GM20000 (cell line): ENCODE measurements around the gene KCTD14.

ENCODE experiments used
- DNase-seq: peaks from one replicate; pipeline ENCODE4 v3.0.0; 2012; ENCODE audit warnings: low spot score
- TF ChIP-seq, protein P1 (sequence below): IDR thresholded peaks from 2 replicates; pipeline ENCODE4 v1.5.1; 2012; ENCODE audit warnings: mild to moderate bottlenecking, control low read depth; ENCODE audit errors: extremely low read depth, missing control alignments

The KCTD14 gene

DNA sequence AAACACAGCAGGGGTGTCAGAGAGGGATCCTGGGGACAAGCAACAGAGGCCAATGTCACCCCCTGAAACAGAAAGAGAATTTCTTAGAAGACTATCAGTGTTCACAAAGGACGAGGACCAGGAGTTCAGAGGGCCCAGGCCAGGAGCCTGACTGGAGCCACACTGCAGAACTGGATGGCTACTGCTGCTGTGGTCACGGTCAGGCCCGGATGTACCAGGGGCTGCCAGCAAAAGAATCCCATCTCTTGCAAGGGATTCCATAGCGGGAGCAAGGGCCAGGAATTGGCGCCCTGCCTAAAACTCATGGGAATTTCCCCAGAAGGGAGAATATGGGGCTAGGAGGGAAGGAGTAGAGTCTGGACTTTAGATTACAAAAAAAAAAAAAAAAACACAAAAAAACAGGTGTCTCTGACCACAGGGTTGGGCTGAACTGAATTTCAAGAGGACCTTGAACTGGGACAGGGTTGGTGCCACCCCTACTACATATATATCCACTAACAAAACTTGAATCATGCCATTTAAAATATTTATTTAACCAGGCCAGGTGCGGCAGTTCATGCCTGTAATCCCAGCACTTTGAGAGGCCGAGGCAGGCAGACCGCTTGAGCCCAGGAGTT lies 15.7 kb upstream of the KCTD14 start:
- no peak for DNase-seq
- TF ChIP-seq, protein P1, sequence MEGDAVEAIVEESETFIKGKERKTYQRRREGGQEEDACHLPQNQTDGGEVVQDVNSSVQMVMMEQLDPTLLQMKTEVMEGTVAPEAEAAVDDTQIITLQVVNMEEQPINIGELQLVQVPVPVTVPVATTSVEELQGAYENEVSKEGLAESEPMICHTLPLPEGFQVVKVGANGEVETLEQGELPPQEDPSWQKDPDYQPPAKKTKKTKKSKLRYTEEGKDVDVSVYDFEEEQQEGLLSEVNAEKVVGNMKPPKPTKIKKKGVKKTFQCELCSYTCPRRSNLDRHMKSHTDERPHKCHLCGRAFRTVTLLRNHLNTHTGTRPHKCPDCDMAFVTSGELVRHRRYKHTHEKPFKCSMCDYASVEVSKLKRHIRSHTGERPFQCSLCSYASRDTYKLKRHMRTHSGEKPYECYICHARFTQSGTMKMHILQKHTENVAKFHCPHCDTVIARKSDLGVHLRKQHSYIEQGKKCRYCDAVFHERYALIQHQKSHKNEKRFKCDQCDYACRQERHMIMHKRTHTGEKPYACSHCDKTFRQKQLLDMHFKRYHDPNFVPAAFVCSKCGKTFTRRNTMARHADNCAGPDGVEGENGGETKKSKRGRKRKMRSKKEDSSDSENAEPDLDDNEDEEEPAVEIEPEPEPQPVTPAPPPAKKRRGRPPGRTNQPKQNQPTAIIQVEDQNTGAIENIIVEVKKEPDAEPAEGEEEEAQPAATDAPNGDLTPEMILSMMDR = no peak

DNA sequence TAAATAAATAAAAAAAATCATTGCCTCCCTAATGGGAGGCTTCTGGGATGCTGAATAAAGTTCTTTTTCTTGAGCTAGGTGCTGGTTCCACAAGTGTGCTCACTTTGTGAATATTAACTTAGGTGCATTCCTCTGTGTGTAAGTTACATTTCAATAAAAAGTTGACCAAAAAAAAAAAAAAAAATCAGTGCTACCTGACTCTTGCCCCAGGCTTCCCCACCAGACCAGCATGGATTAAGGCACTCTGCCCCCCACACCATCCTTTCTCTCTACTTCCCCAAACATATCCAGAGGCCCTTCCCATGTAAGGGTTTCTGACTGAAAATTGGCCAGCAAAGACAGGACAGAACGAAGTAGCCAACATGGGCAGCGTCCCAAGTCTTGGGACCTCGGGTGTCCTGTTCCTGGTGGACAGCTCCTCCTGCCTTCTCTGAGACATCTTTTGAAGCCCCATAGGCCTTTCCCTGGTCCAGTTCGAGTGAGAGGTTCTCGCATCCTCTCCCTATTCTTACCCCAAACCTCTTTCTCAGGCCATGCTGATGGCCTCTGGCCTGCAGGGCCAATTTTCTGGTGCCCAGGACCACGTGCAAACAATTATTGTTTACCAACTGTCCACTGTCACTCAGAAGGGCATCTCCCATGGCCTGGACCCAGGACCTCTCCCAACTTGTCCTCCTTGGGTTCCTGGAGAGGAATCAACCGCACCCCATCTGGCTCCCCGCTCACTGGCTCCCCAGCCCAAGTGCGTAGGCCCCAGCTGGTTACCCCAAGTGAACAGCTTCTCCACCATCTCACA lies 14.9 kb upstream of the KCTD14 start:
- no peak for DNase-seq
- TF ChIP-seq, protein P1 = no peak

DNA sequence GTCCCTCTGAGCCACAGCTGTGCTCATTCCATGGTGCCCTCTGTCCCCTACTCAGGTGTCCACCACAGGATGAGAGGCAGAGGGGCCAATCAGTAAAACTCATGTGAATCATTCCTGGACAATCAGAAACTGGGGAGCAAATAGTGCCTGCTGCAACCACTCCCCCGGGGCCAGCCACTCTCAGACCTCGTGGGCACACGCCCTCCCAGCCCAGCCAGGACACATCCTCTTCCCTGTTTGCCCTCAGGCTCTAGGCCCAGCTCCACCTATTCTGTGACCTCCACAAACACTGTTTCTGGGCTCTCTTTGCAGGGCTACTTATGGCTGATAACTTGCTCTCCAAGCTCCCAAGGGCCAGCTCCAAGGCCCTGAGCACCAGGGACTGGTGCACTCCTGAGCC lies 14.0 kb upstream of the KCTD14 start:
- TF ChIP-seq, protein P1 = no peak
- DNase-seq = no peak

DNA sequence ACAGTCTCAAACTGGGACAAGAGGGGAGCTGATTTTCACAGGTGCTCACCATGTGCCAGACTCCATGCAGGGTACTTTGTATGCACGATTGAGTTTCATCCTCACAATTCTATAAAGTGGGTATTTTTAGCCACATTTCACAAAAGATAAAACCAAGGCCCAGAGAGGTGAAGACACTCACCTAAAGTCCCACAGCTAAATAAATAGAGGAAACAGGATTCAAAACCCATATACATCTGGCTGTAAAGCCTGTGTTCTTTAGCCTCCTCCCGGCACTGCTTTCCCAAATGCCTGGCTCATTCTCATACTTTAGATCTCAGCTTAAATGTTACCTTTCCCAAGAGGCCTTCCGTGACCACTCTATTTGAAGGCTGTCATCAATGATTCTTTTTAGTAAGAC lies 13.2 kb upstream of the KCTD14 start:
- TF ChIP-seq, protein P1 = no peak
- DNase-seq = no peak

DNA sequence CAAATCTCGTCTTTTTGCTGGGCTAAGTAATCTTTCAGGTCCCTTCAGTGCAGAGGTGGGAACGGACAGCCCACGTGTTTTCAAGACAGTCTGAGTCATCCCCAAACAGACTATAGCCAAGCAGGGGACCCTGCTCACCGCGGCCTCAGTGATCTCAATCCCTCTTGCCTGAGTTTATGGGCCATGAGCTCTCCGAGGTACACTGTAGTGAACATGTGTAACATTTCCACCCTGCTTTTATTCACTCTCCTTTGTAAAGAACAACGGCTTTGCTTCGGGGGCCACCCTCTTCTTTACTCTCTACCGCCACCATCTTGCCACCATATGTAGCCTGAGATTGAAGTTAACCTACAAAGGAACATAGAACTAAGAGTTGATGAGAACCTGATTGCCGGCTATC lies 11.5 kb upstream of the KCTD14 start:
- no peak for DNase-seq
- TF ChIP-seq, protein P1 = no peak

DNA sequence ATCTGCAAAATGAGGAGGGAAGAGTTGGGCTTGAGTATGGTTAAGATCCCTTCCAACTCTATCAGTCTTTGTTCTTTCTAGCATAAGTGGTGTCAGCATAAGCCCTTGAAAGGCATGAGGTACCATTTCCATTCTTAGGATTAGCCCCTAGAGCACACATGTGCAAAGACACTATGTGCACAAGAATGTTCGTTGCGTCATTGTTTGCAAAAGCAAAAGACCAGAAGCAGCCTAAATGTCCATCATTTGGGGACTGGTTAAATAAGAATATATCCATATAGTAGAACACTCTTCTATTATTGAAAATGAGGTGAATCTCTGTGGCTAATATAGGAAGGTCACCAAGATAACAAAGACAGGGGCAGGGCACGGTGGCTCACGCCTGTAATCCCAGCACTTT lies 10.0 kb upstream of the KCTD14 start:
- no peak for DNase-seq
- TF ChIP-seq, protein P1 = no peak

DNA sequence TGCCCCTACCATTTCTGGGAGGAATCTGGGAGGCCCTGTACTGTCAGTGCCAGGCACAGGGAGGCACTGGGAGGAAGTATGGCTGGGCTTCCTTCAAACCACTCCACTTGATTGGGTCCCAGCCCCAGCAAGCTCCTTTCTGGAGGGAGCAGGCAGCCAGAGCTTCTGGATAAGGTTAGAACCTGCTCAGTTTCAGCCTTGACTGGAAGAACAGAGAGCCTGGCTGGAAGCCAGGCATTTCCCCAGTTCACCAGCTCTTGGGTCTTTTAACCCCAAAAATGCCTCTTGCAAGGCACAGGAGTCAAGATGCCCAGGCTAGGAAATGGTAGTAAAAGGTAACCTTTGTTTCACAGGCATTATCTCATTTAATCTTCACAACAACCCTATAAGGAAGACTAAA lies 9.0 kb upstream of the KCTD14 start:
- TF ChIP-seq, protein P1 = no peak
- DNase-seq = no peak
